ENCODE measurements around the gene SLC35C1. TPM values are rescaled to one million over a fixed set of nuclear protein-coding genes. Genes with fewer than 3 reads are reported as not detected.

SLC35C1 gene
- total RNA-seq, 1 donor from 2014 or later, result 24.7 TPM

DNA sequence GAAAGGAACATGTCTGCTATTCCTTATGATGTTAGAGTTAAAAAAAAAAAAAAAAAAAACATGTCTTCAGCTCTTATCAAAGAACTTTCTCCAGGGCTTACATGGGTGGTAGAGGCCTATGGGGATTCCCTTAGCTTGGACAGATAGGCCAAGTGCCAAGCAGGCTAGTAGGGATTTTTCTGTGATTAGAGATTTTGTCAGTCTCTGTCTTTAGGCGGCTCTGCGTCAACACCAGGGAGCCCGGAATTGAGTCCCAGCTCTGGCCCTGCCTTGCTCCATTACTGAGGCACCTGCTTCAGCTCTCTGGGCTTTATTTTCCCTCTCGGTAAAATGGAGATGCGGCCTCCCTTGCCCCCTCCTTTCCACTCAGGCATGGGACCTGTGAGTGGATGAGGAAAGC lies 55.4 kb downstream of the SLC35C1 start:
- Histone ChIP-seq H3K27ac (peak overlapping the region; percentile 80), H3K4me1 (peaks cover 55% of the 10 kb centered on the region), H3K4me3 (no peak overlapping the region), H3K27me3 (ENCODE audit: low read depth) (no peaks in the 10 kb centered on the region), H3K36me3 (peaks cover 87% of the 10 kb centered on the region), H3K9me3 (no peaks in the 10 kb centered on the region)
- ATAC-seq, result no peak
- TF ChIP-seq CTCF (IDR thresholded peaks at IDR 0.05), result no peak
- no peak for DNase-seq
- intact Hi-C loops (cut with DNase I), result no loop called here

DNA sequence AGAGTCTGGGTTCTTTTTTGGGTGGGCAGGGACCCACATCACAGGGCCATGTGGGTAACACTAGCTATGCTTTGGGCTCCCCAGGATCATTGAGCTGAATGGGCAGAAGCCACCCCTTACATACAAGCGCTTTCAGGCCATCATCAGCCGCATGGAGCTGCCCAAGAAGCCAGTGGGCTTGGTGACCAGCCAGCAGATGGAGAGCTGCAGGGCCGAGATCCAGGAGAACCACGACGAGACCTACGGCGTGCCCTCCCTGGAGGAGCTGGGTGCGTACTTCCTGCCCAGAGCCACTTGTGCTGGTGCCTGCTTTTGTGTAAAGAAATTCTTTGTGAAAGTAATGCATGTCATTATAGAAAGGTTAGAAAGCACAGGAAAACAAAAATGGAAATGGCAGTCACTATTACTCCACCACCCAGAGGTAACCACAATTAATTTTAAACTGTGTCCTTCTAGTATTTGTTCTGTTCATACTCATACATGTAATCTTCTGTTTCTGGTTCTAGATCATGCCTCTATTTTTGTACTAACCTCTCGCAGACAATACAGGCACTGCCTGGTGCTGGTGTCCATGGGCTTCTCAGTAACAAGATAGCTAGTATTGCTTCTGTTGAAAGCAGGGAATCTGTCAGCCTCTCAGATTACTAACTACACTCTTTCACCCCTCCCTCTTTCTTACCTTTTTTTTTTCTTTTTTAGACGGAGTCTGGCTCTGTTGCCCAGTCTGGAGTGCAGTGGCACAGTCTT lies 56.0 kb downstream of the SLC35C1 start:
- intact Hi-C loops (cut with DNase I), result no loop called here

More for the DNA sequence above, 56.0 kb downstream of the SLC35C1 start:
- peak; percentile 66 for DNase-seq
- H3K4me1 ChIP-seq, result peaks cover 49% of the 10 kb centered on the region
- H3K27ac ChIP-seq, result peak overlapping the region; percentile 80
- TF ChIP-seq CTCF (IDR thresholded peaks at IDR 0.05), result no peak
- no peaks in the 10 kb centered on the region for H3K9me3 ChIP-seq
- peaks cover 87% of the 10 kb centered on the region for H3K36me3 ChIP-seq
- peak in 1 of 2 donors; percentile 6 for ATAC-seq
- no peaks in the 10 kb centered on the region for H3K27me3 ChIP-seq (ENCODE audit: low read depth)
- H3K4me3 ChIP-seq, result no peak overlapping the region

Other genes with a start within 250 kb of the SLC35C1 start
- gene CHST1, start 139.5 kb upstream of the SLC35C1 start, total RNA-seq, result 4.6 TPM
- gene CRY2, start 42.3 kb downstream of the SLC35C1 start, total RNA-seq, result 62.3 TPM
- 7.3 TPM for gene MAPK8IP1, start 80.5 kb downstream of the SLC35C1 start, total RNA-seq
- 0.53 TPM for gene FREY1, start 102.1 kb downstream of the SLC35C1 start, total RNA-seq
- gene PEX16, start 112.7 kb downstream of the SLC35C1 start, total RNA-seq, result 22.7 TPM
- 5.0 TPM for gene LARGE2, start 117.5 kb downstream of the SLC35C1 start, total RNA-seq

All from lower lobe of right lung (tissue), 2 donors.